ENCODE results near the gene PAQR4. TPM values are rescaled to one million over a fixed set of nuclear protein-coding genes. Genes with fewer than 3 reads are reported as not detected.

Gene PAQR4
- total RNA-seq, result 1 to 10 TPM; 2.8 to 5.6 (median 3.3) TPM

DNA sequence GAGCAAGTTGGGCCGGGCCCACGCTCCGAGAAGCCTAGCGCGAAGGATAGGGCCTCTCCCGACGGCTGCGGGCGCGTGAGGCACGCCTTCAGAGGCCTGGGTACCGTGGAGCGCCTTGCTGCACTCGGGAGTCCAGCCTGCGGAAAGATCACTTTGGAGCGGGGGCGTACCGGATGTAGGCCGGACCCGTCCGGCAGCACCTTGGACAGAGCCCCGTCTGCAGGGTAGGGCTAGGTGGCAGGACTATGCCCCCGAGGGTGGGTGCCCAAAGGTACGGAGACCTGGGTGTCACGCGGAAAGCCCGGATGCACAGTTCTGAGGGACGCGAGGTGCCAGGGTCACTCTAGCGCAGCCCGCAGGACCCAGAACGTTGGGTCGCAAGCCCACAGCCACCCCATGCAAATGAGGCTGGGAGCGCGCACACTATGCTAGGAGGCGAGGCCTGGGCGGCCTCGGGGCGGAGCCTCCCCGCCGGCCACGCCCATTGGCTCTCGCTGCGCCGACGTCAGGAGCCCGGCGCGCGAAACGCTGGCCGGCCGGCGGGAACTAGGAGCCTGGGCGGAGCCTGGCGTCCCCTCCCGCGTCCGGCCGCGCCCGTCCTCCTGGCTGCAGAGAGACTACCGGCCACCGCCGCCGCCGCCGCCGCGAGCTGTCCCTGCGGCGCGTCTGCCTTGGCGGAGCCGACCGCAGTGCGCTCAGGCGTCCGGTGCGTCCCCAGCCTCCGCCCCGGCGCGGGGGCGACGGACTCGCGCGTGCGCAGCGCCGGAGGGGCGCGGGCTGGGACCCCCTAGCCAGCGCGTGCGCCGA, at the start of gene PAQR4:
Gene PAQR4, plus strand, starts transcription at position 611 of the 807 bp plus-strand sequence. CDS start 327 bp downstream, outside the sequence.
- TF ChIP-seq, protein P1, sequence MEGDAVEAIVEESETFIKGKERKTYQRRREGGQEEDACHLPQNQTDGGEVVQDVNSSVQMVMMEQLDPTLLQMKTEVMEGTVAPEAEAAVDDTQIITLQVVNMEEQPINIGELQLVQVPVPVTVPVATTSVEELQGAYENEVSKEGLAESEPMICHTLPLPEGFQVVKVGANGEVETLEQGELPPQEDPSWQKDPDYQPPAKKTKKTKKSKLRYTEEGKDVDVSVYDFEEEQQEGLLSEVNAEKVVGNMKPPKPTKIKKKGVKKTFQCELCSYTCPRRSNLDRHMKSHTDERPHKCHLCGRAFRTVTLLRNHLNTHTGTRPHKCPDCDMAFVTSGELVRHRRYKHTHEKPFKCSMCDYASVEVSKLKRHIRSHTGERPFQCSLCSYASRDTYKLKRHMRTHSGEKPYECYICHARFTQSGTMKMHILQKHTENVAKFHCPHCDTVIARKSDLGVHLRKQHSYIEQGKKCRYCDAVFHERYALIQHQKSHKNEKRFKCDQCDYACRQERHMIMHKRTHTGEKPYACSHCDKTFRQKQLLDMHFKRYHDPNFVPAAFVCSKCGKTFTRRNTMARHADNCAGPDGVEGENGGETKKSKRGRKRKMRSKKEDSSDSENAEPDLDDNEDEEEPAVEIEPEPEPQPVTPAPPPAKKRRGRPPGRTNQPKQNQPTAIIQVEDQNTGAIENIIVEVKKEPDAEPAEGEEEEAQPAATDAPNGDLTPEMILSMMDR (IDR thresholded peaks at IDR 0.05), result no peak
- TF ChIP-seq POLR2A (IDR thresholded peaks at IDR 0.05), result peak in 1 of 2 donors; percentile 37
- no peak within 1 kb of the TSS for H3K27ac ChIP-seq
- DNase-seq, result peak; percentile 79 to 83
- peaks cover 39 to 59% of the 10 kb centered on the region in 2 donors for H3K4me1 ChIP-seq
- 3% methylated on average over 12 of the region's 98 CpGs; no CpG with 5 or more reads in 1 of the 2 donors for WGBS, 2 donors
- no peaks in the 10 kb centered on the region for H3K36me3 ChIP-seq
- H3K27me3 ChIP-seq, result peaks cover 34% of the 10 kb centered on the region
- H3K9me3 ChIP-seq, result no peaks in the 10 kb centered on the region
- peak within 1 kb of the TSS; percentile 5 to 55 (median 44) for H3K4me3 ChIP-seq (replicated peaks in 1 of 3)
- intact Hi-C loops (cut with DNase I), result no loop called here

DNA sequence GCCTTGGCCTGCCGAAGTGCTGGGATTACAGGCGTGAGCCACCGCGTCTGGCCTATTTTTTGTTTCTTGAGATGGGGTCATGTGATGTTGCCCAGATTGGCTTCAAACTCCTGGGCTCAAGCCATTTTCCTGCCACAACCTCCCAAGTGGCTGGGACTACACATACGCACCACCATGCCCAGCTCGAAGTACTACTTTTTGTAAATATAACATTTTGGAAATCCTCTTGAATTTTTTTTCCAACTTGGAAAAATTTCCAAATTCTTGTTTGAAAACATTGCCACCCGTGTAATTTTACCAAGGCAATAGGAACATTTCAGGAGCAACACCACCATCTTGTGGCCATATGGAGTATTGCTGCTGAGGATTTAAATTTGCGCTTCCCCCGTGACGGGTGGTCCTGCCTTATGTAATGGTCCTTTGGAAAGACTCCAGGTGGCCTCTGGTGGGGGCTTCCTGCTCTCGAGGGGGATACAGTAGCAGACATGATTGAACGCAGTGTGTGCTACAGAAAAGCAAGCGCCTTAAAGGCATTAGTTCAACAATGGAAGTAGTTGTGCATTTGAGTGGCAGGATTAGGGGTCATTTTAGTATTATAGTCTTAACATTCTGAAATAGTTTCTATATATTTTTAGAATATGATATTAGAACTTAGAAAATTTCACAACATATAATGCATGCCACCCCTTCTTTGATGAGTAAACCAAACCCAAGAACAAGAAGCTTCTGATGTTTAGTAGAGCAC, 49.5 kb upstream of the PAQR4 start:
- Histone ChIP-seq H3K36me3 (no peaks in the 10 kb centered on the region), H3K9me3 (no peaks in the 10 kb centered on the region), H3K4me1 (peaks cover 0 to 15% of the 10 kb centered on the region in 2 donors), H3K27me3 (no peaks in the 10 kb centered on the region), H3K4me3 (replicated peaks in 1 of 3) (no peak overlapping the region), H3K27ac (peak overlapping the region in 2 of 3 donors; percentile 3 to 11)
- peak; percentile 54 to 55 for DNase-seq
- intact Hi-C loops (cut with DNase I), result no loop called here
- 11 to 21% methylated on average over 13 of the region's 13 CpGs for WGBS, 2 donors
- no peak for TF ChIP-seq POLR2A (IDR thresholded peaks at IDR 0.05)
- TF ChIP-seq, protein P1 (IDR thresholded peaks at IDR 0.05), result peak; percentile 77 to 93 (median 90)

DNA sequence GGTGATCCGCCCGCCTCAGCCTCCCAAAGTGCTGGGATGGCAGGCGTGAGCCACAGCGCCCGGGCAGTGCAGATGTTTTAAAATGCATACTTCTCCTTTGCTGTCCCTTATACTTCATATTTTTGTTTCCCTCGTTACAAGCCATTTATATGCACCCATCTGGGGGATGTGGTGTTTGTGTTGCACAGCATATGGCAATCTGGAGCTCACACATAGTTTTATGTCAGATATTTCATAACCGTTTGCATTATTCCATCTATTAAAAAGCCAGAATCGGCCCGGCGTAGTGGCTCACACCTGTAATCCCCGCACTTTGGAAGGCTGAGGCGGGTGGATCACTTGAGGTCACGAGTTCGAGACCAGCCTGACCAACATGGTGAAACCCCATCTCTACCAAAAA, 45.7 kb upstream of the PAQR4 start:
- no peak overlapping the region for H3K27ac ChIP-seq
- intact Hi-C loops (cut with DNase I), result no loop called here
- TF ChIP-seq POLR2A (IDR thresholded peaks at IDR 0.05), result no peak
- TF ChIP-seq, protein P1 (IDR thresholded peaks at IDR 0.05), result no peak
- H3K4me3 ChIP-seq (replicated peaks in 1 of 3), result no peak overlapping the region
- H3K27me3 ChIP-seq, result no peaks in the 10 kb centered on the region
- no peak for DNase-seq
- H3K4me1 ChIP-seq, result peaks cover 0 to 13% of the 10 kb centered on the region in 2 donors
- H3K9me3 ChIP-seq, result no peaks in the 10 kb centered on the region
- H3K36me3 ChIP-seq, result no peaks in the 10 kb centered on the region
- WGBS, 2 donors, result 93 to 95% methylated on average over 14 of the region's 14 CpGs

DNA sequence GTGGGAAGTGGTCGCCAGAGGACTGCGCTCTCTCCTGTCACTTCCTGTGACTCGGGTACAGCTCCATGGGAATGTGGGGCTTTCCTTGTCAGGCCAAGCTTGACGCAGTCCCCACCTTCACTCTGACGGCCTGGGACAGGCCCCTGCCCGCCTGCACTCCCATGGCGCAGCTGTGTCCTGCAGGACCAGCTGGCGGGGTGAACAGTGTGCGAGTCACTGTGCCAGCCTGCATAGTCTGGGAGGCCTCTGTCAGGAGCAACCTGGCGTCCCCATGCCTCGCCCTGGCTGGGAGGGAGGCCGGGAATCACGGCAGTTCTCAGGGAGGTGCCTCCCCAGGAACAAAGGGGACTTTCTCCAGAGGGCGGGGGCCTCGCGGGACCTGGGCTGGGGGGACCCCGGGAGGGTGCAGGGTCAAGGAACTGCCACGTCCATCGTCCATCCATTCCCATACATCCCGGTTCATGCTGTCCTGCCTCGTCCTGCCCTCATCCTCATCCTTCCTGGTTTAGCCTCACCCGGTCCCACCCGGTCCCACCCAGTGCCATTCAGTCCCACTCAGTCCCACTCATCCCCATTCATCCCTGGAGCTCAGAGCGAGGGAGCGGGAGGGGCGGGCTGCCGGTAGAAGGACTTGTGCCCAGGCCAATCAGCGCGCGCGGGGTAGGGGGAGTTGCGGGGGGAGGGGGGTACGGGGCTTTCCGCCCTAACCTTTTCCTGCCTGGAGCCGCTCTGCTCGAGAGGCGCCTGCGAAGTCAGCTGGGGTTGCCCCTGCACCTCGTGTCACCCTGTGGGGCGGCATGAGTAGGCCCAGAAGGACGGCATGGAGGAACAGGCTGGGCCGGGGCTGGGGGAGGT, 44.0 kb upstream of the PAQR4 start:
- Histone ChIP-seq H3K27ac (no peak overlapping the region), H3K4me1 (peaks cover 0 to 5% of the 10 kb centered on the region in 2 donors), H3K36me3 (peaks cover 5 to 8% of the 10 kb centered on the region in 2 donors), H3K4me3 (replicated peaks in 1 of 3) (no peak overlapping the region), H3K27me3 (no peaks in the 10 kb centered on the region), H3K9me3 (no peaks in the 10 kb centered on the region)
- TF ChIP-seq, protein P1 (IDR thresholded peaks at IDR 0.05), result no peak
- TF ChIP-seq POLR2A (IDR thresholded peaks at IDR 0.05), result no peak
- 72 to 82% methylated on average over 25 to 32 of the region's 42 CpGs for WGBS, 2 donors
- intact Hi-C loops (cut with DNase I), result loop anchor here (2.0 to 5.0 kb wide), 2 partner anchors 53 to 86 kb away; no protein-coding TSS in a partner anchor
- DNase-seq, result no peak
